Fibroblast of pulmonary artery (primary cell): ENCODE results near the gene C19orf38.

Source experiments
- DNase-seq: peaks from one replicate; pipeline ENCODE4 v3.0.0-alpha.2; 2010; ENCODE audit warnings: low read depth
- H3K4me3 ChIP-seq: replicated peaks from 2 replicates; pipeline ENCODE4 v1.5.1; 2011; ENCODE audit warnings: low read depth, mild to moderate bottlenecking, control low read depth, low read length, moderate library complexity
- CTCF ChIP-seq: IDR thresholded peaks from 2 replicates; pipeline ENCODE4 v1.5.1; 2011; ENCODE audit warnings: mild to moderate bottlenecking, control low read depth, low read length, inconsistent platforms; ENCODE audit errors: missing control alignments

The C19orf38 gene

GRCh38 chr19:10878253-10878652 is 30.0 kb downstream of the C19orf38 start:
- no peak for TF ChIP-seq CTCF
- DNase-seq, result no peak
- no peak overlapping the region for H3K4me3 ChIP-seq

DNA sequence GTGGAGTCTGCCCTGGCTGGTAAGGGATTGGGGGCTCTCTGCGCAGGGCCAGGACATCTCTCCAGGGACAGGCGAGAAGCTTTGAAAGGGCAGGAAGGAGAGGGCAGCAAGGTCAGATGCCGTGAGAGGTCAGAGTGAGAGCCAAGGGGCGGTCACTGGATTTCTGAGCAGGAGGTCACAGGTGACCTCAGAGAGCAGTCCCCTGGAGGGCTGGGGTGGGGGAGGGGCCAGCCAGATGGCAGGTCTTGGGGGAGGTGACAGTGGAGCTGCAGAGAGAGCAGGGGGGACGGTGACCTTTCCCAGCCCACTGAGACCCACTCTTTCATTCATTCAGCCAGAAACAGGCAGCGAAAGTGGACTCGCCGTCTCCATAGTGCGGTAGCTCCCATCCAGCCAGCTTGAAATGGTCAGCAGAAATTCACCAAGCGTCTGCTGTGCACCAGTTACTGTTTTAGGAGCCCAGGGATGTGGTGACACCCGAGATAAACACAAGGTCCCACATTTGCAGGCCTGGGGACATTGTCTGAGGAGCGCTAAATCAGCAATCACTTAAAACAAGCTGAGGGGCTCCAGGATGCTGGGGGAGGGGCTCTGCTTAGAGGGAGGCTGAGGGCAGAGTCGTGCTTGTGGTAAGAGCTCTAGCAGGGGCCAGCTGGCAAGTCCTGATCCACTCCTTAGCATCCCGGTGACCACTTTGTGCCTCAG is 33.3 kb downstream of the C19orf38 start:
- no peak for TF ChIP-seq CTCF
- H3K4me3 ChIP-seq, result no peak overlapping the region
- DNase-seq, result no peak

- no peak for DNase-seq
- no peak overlapping the region for H3K4me3 ChIP-seq
- no peak for TF ChIP-seq CTCF
These were observed 33.9 kb downstream of the C19orf38 start for GRCh38 chr19:10882108-10882457.

GRCh38 chr19:10884274-10884673 is 36.1 kb downstream of the C19orf38 start:
- no peak for TF ChIP-seq CTCF
- peak; percentile 59 for DNase-seq
- H3K4me3 ChIP-seq, result no peak overlapping the region

DNA sequence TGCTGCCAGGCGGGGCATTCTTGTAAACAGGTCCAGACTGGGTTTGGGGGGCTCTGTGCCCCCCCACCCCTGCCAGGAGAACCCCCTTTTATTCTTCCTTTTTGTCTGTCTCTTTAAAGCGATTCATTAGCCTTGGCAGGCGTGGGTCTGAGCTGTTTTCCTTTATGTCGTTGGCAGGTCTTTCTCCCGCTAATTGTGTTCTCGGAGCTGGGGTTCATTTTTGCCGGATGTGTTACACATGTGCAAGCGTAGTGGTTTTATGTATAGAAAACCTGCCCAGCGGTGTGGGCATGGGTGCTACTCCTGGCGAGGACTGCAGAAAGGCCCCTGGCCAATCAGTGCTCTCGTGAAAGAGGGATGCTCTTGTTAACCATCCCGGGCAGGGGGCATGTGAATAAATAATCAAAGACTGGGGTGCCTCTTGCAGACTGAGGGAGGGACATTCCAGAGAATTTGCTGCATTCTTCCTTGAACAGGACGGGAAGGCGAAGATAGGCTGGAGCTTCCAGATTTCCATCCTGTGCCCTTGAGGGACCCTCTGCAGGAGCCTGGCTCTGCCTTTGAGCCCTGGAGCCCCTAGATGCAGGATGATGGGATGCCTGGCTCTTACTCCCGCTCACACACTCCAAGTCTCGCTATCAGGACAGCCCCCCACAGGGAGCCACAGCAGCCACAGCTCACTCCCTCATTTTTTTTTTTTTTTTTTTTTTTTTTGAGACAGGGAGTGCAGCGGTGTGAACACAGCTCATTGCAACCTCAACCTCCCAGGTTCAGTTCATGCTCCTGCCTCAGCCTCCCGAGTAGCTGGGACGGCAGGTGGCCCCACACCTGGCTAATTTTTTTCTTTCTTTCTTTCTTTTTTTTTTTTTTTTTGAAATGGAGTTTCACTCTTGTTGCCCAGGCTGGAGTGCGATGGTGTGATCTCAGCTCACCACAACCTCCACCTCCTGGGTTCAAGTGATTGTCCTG is 37.3 kb downstream of the C19orf38 start:
- no peak for TF ChIP-seq CTCF
- DNase-seq, result no peak
- no peak overlapping the region for H3K4me3 ChIP-seq

DNA sequence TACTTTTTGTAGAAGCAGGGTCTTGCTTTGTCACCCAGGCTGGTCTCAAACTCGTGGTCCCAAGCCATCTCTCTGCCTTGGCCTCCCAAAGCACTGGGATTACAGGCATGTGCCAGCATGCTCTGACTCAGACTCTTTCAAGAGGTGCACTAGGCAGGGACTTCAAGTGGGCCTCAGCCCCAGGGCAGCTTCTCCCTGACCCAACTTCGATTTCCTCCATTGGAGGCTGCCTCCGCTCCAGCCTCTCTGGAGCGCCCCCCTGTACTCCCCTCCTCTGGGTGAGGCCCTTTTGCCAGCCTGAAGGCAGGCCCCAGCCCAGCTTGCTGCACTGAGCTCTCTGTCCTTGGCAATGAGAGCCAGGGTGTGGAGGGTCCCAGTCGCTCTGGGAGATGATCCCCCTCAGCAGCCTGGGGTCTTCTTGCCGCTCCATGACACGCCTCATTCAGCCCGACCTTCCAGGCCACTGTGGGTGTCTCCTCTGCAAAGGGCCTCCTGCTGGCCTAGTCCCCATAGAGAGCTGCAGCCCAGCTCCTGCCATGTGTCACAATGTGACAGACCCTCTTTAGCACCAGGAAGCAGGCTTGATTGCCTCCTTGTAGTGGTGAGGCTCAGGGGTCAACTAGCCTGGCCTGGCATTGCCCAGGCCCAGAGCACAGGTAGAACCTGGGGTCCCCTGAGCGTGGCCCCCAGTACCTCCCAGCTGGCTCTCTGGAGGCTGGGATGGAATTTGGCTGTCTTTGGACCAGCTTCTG is 39.6 kb downstream of the C19orf38 start:
- H3K4me3 ChIP-seq, result no peak overlapping the region
- DNase-seq, result no peak
- no peak for TF ChIP-seq CTCF
